ENCODE measurements around the gene PIWIL1. TPM values are rescaled to one million over a fixed set of nuclear protein-coding genes. Genes with fewer than 3 reads are reported as not detected.

Gene PIWIL1
- total and polyA plus RNA-seq, 2 experiments from 2014 or later: not detected

- TF ChIP-seq NANOG (IDR thresholded peaks at IDR 0.05; ENCODE audit: borderline replicate concordance) (no peak), ZNF331 (CRISPR knock-in tag; IDR thresholded peaks at IDR 0.05; ENCODE audit: low read depth) (no peak), ETS1 (IDR thresholded peaks at IDR 0.05) (no peak)
Observed at GRCh38 chr12:130369816-130370215, 32.1 kb downstream of the PIWIL1 start (continued).

GRCh38 chr12:130371296-130371695 is 33.6 kb downstream of the PIWIL1 start:
- DNase-seq (ENCODE audit: low spot score) (no peak), ATAC-seq (no peak)
- Histone ChIP-seq H3K4me2 (no peak overlapping the region), H3F3A (replicated peaks; ENCODE audit: low read depth) (no peaks in the 10 kb centered on the region), H2AFZ (no peak overlapping the region), H3K4me3 (no peak overlapping the region), H4K20me1 (replicated peaks; ENCODE audit: insufficient read depth) (no peaks in the 10 kb centered on the region), H3K27ac (ENCODE audit: low read depth) (no peak overlapping the region), H3K4me1 (ENCODE audit: insufficient read depth) (no peaks in the 10 kb centered on the region), H3K9me2 (ENCODE audit: insufficient read depth) (no peaks in the 10 kb centered on the region), H3K36me3 (ENCODE audit: insufficient read depth) (no peaks in the 10 kb centered on the region), H3K27me3 (ENCODE audit: insufficient read depth) (no peaks in the 10 kb centered on the region), H3K79me2 (replicated peaks; ENCODE audit: insufficient read depth) (no peaks in the 10 kb centered on the region)
- H3K27ac Mint-ChIP-seq: no peak overlapping the region
- peaks cover 7% of the 10 kb centered on the region for H3K27me3 Mint-ChIP-seq (ENCODE audit: insufficient read depth, low read depth, poor library complexity)
- no peak overlapping the region for H3K4me3 Mint-ChIP-seq
- H3K36me3 Mint-ChIP-seq (ENCODE audit: low read depth): peaks cover 26% of the 10 kb centered on the region
- H3K9me3 Mint-ChIP-seq: peaks cover 96% of the 10 kb centered on the region
- no peaks in the 10 kb centered on the region for H3K4me1 Mint-ChIP-seq
- TF ChIP-seq ZNF462 (CRISPR knock-in tag; IDR thresholded peaks at IDR 0.05): no peak
- TF ChIP-seq CTCF (conservative IDR thresholded peaks at IDR 0.05; ENCODE audit: low read depth in 2 of 2): no peak
- TF ChIP-seq JUNB (IDR thresholded peaks at IDR 0.05; ENCODE audit: unreplicated experiment): no peak
- no peak for TF ChIP-seq ETS1 (IDR thresholded peaks at IDR 0.05)
